Activated CD4-positive, alpha-beta T cell treated with anti-CD3 and anti-CD28 coated beads, Interleukin-2, Interleukin-4, amounts not matched to agents 100 ng/mL and 50 ng/mL, durations not matched to agents 16 hours and 8 hours (primary cell): ENCODE measurements around the gene PARP3.

ENCODE experiments used
- DNase-seq: peaks from one replicate; pipeline ENCODE4 v3.0.0-alpha.2; 2020; ENCODE audit warnings: low spot score

Gene PARP3

DNA sequence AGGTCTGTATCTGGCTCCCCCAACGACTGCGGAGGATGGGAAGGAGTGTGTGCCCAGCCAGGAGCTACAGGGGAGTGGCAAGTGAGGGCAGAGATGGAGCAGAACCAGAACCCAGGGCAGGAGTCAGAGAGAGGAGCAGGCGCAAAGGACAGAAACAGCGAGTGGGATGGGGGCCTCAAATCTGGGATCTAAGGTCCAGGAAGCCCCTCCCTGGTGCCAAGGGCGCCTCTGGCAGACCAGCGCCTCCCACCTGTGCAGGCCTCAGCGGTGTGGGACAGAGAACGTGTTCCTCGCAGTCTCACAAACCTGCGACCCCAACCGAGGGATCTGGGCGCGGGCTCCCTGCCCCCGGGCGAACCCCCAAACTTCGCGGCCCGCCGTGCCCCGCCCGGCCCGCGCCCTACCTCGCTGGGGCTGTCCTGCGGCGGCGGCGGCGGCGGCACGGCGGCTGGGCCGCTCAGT, 24.8 kb downstream of the PARP3 start:
- DNase-seq = no peak

DNA sequence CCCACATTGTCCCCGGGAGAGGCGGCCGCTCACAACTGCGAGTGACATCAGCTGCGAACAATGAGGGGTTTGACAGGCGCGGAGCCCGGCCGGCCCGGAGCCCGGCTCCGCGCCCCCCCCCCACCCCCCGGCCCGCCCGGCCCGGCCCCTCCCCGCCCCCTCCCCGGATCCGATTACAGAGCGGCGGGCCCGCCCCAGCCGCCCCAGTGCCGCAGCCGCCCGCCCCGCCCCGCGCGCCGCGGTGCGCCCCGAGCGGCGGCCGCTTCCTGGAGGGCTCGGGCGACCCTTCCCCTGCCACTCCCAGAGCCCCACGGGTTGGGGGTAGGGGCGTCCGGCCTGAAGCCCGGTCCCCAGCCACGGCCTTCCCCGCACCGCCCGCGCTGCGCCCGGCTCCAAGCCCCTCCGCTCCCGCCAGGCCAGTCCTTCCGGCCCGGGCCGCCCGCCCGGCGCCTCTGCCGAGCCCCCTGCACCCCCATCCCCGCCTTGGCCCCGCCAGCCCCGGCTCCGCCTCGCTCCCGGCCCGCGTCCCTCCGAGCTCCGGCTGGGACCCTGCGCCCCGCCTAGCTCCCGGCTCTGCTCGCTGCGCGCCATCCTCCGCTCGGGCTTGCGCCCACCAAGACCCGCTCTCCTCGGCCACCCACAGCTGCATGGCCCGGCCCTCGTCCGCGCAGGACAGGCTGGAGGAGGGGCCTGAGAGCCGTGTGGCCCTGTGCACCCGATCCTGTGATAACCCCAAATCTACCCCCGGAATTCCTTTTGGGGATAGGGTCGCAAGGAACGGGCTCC, 25.4 kb downstream of the PARP3 start, which contains the start of gene PCBP4:
PCBP4 (minus strand) TSS at position 71 of the 786 bp plus-strand sequence. CDS start 6,214 bp downstream, outside the sequence.
- DNase-seq = peak; percentile 23

DNA sequence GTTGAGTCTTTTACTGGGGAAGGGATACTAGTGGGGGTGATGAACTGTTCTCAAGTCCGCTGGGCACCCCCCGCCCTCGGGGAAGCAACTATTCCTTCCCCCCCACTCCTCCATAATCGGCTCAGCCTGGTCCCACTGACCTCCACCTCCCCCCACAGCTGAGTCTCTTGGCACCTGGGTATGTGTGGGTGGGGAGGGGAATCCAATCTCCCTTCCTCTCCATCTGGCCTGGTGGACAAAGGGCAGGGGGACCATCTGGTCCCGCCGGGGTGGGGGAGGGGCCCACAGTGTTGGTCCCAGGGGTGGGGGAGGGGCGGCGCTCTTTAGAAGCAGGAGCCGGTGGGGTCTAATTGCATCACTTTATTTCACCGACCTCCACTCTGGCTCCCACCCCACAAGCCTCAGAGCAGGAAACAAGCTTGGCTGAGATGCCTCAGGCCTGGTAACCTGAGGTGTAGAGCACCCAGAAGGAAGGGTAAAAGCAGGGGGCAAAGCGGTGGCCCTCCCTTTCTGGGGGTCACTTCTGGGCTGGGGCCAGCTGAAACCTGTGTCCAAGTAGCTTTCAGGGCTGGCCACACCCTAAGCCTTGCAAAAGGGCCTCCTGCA, 26.1 kb downstream of the PARP3 start:
- DNase-seq = no peak

DNA sequence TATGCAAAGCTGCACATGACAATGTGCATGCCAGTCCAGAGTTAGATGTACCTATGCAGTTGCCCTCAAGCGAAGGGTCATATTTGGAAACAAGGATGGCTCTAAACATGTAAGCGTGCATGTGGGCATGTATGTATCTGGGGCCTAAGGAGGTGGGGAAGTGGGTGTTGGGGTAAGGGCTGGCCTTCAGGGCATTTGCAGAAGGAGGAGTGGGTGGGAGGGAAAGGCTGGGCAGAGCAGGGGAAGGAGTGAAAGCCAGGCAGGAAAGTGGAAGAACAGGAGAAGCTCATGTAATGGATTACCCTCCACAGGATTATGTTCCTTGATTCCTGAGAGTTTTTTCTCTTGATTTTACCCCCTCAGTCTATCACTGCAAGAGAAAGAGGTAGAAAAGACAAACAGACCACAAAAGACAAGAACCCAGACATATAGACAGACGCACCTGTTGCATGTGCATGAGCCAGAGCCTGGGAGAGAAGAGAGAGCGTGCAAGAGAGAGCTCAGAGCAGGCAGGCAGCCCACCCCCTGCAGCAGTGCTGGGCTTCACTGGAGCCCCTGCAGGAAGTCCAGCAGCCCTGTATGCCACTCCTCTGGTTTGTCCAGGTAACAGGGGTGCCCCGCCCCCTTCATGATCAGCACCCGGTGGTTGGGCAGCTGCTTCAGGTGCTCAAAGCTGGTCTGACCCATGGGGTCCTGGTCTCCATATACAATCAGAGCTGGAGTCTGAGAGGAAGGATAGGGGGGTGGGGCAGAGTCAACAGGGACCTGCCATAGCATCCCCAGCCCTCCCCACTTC, 26.9 kb downstream of the PARP3 start:
- DNase-seq = no peak

DNA sequence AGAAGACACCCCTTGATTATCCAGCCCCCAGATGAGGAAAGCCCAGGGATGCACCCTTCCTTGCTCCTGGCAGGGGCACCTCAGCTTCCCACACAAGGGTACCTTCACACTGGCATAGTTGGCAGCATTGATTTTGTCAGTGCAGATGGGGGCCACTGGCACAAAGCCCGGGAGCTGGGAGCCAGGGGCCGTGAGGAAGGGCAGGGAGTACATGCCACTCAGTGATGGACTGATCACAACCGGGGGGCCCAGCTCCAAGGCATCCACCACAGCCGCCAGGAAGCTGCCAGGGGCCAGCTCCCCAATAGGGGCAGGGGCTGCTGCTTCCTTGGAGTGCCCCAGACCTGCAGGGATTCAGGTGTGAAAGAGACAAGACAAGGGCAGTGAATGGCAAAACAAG, 27.7 kb downstream of the PARP3 start:
- DNase-seq = no peak

DNA sequence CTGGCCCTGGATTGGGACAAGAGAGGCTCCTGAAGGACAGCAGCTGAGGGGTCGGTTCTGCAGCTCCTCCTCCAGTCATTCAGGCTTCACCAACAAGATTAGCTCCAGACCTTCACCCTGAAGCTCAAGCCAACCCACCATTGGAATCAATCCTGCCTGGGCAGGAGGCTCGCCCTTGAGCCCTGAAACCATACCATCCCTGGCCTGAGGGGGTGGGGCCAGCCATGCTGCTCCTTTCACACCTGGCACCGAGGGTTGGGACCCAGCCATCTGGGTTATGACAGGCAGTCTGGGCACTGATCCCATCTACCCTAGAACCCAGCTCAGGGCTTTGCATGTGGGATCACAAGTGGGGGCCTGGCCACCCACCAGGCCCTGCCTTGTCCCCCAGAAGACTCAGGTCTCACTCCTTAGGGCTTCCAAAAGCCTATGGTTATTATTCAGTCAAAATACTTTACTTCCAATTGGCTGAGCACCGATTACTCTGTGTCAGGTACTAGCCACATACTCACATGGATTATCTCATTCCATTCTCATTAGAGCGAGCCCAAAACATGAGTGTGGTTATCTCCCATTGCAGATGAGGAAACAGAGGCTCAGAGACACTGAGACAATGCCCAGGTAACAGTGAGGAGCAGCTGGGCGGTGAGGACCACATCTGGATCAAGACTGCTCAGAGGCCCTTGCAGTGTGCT, 28.6 kb downstream of the PARP3 start:
- DNase-seq = no peak

DNA sequence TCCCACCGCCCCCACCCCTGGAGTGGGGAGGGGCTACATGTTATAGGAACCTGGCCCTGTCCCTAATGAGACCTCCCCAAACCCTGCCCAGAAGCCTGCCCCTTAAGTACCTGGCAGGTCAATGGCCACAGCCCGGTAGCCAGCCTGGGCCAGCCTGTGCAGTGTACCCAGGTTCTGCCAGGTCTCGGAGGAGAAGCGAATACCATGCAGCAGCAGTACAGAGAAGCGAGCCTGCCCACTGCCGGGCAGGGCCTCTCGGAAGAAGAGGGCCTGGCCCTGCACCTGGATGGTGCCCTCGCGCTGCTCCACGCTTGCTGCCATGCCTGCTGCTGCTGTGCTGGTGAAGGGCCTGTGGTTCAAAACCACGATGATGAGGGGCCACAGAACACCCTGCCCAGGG, 29.2 kb downstream of the PARP3 start:
- DNase-seq = no peak

DNA sequence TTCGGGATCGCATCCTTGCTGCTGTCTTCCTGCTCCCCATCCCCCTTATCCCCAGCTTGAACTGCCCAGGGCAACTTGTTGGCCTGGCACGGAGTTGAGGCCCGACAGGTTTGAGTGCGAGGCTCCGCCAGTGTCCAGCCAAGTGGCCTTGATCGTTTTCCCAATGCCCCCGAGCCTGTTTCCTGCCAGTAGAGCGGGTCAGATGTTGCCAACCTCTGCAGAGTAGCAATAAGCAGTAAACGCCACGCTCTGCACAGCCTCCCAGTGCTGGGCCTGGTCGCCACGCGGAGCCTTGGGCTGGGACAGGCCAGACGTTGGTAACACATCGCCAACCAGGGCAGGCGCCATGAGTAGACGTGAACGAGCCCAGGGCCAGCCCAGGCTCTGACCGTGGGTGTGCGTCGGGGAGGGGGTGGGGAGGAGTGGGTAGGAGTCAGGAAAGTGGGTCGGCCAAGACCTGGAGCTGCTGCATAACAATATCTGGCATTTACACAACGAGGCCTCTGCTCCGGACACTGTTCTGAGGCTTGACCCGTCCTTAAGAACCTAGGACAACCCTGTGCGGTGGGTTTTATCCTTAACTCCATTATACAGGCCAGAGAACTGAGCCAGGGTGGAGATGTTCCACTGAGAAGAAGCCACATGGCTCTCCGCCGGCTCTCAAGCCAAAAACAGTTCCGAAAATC, 32.3 kb downstream of the PARP3 start:
- DNase-seq = no peak

DNA sequence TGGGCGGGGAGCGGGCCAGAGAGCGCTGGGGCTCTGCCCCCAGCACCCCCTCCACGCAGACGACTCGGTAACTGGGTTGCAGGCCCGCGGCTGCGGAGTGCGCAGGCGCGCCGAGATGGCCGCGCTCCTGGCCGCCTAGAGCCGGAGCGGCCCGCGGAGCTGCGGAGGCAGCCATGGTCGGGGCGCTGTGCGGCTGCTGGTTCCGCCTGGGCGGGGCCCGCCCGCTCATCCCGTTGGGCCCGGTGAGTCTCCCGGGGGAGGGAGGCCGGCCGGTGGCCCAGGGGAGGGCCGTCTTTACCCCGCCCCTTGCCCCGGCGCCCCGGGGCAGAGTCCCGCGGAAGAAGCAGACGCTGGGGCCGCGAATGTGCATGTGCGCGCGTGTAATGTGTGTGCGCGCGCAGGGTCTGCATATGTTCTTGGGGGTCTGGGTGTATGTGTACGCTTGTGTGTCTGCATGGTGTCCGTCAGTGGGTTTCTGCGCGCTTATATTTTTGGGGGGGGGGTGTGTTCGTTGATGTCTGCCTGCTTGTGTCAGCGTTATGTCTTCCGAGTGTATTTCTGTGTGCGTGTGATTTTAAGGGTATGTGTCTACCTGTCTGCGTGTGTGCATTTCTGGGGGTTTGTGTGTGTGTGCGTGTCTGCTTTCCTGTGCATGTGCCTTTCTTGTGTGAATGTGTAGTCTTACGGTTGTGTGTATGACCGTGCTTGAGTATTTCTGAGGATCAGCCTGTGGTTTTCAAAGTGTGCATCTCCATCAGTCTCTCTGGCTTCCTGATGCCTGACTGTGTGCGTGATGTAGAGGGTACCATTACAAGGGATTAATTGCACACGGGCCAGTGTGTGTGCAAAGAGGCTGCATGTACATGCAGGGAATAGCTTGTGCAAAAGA, 33.0 kb downstream of the PARP3 start, which contains the start of gene ABHD14A:
ABHD14A (plus strand) TSS at position 102 of the 889 bp plus-strand sequence; CDS start at position 174, 72 bp downstream.
- DNase-seq = peak; percentile 70

DNA sequence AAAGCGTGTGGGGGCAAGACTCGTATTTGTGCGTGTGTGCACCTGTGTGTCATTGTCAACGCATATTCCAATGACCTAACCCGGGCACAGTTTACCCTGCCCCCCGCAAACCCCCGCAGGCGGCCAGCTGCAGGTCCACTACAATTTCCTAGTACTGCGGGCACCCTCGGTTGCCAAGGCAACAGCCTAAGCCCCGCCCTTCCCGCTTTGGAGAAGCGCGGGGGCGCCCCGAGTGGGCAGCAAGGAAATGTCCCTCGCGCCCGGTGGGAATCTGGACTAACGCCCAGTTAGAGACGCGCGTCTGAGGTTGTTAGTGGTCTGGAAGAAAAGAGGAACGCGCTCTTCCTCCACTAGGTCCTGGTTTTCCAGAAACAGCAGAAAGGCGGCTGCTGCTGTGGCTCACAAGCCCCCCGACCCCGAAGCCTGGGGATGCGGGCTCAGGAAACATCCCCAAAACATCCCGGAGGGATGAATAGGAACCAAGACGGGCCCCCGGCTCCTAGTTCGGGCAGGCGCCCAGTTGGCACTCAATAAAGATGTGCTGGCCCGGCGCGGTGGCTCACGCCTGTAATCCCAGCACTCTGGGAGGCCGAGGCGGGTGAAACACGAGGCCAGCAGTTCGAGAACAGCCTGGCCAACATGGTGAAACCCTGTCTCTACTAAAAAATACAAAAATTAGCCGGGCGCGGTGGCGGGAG, 33.8 kb downstream of the PARP3 start:
- DNase-seq = no peak

DNA sequence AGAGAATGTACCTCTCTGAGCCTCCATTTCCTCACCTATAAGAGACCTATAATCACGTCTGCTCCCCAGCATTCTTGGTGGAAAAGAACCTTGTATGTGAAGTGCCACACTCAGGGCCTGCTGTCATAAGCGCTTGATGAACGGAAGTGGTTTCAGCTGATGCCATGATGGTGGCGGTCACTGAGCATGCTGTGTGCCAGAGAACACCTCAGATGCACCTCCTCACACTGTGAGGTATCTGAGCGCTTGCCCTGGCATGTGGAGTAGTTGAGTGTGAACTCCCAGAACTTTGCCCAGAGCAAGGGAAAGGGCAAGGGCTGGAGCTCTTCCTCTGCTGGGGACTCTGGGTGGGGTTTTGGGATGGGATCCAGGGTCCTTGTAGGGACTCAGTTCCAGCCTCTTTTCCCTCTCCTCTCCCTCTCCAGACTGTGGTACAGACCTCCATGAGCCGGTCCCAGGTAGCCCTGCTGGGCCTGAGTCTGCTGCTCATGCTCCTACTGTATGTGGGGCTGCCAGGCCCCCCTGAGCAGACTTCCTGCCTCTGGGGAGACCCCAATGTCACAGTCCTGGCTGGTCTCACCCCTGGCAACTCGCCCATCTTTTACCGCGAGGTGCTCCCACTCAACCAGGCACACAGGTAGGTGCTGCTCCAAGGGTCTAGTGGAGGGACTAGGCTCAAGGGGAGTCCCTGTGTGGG, 35.4 kb downstream of the PARP3 start:
- no peak for DNase-seq

DNA sequence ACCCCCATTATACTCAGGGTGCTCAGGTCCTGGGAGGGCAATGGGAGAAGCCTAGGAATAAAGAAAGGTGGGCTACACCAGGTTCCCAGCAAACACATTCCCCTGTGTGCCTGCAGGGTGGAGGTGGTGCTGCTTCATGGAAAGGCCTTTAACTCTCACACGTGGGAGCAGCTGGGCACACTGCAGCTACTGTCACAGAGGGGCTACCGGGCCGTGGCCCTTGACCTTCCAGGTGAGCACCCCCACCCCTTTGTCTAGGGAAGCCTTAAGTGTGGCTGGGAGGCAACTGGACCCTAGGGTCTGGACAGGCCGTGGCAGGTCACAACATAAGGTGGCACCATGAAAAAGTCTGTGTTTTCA, 36.0 kb downstream of the PARP3 start:
- DNase-seq = no peak

DNA sequence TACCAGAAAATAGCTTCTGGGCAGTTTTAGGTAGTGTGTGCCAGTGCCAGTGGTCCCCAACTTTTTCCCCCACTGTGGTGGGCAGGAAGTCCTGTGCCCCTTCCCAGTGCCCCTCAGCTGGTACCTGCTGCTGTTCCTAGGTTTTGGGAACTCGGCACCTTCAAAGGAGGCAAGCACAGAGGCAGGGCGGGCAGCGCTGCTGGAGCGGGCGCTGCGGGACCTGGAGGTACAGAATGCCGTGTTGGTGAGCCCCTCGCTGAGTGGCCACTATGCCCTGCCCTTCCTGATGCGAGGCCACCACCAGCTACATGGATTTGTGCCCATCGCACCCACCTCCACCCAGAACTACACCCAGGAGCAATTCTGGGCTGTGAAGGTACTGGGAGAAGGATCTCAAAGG, 38.1 kb downstream of the PARP3 start:
- DNase-seq = no peak

DNA sequence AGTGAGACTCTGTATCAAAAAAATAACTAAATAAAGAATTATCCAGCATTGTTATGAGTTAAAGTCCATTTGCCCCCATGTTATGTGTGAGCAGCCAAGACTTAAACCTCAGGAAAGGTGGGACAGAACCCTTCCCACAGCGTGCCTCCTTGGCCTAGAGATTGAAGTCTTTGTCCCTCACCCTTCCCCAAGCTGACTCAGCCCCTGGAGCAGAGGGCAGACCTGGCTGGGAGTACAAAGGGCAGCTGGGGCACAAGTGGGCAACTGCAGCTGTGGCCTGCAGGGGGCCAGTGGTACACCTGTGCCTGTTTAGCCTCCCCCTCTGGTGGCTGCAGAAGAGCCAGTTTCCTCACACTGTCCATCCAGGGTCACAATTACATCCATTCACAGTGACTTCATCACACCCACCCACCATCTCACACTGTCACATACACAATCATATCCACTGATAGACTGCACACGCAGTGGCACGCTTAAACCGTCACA, 40.2 kb downstream of the PARP3 start:
- DNase-seq = peak; percentile 42

DNA sequence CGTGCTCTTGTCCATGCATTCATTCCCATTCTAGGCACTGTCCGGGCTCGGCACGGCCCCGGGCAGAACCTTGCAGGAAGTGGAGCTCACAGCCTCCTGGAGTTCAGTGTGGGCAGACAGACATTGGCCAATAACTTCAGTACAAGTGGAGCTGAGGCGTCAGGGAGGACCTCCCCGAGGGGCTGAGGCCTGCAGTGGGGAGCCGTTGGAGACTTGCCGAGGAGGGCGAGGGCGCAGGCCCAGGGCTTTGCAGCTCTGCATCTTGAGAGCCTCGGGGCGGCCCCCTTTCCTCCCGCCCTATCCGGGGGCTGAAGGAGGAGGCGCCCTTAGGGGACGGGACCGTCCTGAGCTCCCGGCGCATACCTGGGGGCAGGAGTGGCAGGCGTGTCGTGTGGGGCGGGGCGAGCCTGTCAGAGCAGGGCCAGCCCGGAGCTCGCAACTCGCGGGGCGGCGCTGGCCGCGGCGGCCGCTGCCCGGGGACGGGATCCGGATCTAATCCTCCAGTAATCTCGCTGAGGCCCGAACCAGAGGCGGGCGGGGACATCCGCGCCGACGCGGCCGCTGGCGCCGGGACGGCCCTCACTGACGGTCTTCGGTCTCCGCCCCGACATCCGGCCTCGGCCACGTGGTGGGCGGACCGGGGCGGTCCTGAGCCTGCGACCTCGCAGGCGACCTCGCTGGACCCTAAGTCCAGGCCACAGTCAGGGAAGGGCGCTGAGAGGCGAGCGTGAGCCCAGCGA, 40.8 kb downstream of the PARP3 start, which contains the start of gene ACY1:
ACY1 (plus strand) TSS at position 698 of the 740 bp plus-strand sequence. CDS start 530 bp downstream, outside the sequence.
- DNase-seq = peak; percentile 68

DNA sequence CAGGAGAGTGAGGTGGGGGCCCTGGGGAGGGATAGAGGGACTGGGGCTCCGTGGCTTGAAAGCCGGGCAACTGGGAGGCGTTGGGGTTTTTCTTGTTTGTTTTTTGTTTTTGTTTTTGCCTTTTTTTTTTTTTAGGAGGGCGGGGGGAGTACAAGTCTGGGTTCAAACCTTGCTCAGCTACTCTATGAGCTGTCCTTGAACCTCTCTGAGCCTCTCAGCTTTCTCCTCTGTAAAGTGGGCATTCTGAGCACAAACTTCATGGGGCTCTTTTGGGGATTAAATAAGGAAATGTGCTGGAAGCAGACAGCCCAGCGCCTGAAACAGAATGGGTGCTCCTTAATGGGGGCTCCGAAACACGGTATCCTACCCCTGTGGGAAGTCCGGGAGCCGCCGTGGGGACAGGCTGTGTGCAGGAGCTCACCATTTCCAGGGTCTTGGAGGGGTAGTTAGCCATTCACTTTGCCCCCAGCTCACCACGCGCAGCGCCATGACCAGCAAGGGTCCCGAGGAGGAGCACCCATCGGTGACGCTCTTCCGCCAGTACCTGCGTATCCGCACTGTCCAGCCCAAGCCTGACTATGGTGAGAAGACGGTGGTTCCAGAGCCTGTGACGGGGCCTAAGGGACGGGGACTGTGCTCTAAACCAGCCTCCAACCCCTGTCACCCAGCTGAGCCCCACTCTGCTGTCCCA, 41.6 kb downstream of the PARP3 start:
- DNase-seq = no peak

DNA sequence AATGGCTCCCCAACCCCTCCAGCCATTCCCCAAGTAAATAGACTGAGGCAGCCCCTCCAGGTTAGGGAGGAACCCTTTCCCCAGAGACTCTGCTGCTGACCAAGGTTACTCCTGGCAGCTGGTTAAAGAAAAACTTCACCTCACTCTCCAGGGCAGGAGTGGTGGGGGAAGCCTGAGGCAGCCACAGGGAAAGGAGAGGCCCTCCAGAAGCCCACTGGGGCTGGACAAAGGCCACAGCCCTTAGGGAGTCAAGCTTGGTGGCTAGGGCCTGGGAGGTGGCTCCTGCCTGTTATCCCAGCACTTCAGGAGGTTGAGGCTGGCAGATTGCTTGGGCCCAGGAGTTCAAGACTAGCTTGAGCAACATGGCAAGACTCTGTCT, 42.1 kb downstream of the PARP3 start:
- DNase-seq = no peak

DNA sequence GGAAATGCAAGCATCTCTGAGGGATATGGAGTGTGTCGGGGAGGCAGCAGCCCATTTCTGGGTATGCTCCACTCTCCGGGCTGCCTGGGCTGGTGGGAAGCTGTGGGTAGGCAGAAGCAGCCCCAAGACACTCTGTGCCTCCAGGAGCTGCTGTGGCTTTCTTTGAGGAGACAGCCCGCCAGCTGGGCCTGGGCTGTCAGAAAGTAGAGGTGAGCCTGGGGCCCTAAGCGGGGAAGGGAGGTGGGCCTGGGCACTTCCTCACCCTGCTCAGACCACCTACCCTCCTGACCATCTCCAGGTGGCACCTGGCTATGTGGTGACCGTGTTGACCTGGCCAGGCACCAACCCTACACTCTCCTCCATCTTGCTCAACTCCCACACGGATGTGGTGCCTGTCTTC, 42.9 kb downstream of the PARP3 start:
- DNase-seq = no peak
